HEK293 (cell line): ENCODE results near the gene PARG.

Experiments
- CTCF ChIA-PET: fragments of 350-600 bp; formaldehyde crosslinking; extraction: SDS; loops from one replicate; lab custom pipeline; 2021; ENCODE audit warnings: antibody characterized with exemption; lab: Yijun Ruan, JAX
- POLR2A ChIA-PET: fragments of 300-600 bp; formaldehyde crosslinking; extraction: SDS; loops from one replicate; lab custom pipeline; 2020; ENCODE audit warnings: antibody characterized with exemption, inconsistent platforms; lab: Yijun Ruan, JAX
- H3K27ac ChIP-seq: fragments of 200-500 bp; sonication (Bioruptor generic); 2 replicates; pipeline ENCODE4 v1.5.1; 2014; ENCODE audit warnings: low read depth, low read length, control low read depth, inconsistent platforms; ENCODE audit errors: extremely low read depth
- H3K36me3 ChIP-seq, 2 experiments: fragments of 200-500 bp in 1 of 2; sonication (Bioruptor generic) in 1 of 2; 1 replicate in 1 of 2; 2 replicates in 1 of 2; pipeline ENCODE4 v1.5.1; 2014 to 2017; ENCODE audit warnings: inconsistent platforms in 2 of 2, low read length in 2 of 2; ENCODE audit not compliant: control insufficient read depth in 2 of 2, insufficient read depth in 1 of 2
- H3K4me1 ChIP-seq: fragments of 200-500 bp; sonication (Bioruptor generic); 2 replicates; pipeline ENCODE4 v1.5.1; 2014; ENCODE audit warnings: mild to moderate bottlenecking, low read length, inconsistent platforms; ENCODE audit not compliant: control insufficient read depth, insufficient read depth
- H3K4me3 ChIP-seq: 2 replicates; pipeline ENCODE4 v1.5.1; 2011; ENCODE audit warnings: low read depth, mild to moderate bottlenecking, control low read depth, low read length, moderate library complexity
- H3K9me3 ChIP-seq: fragments of 200-500 bp; sonication (Bioruptor generic); 2 replicates; pipeline ENCODE4 v1.5.1; 2014; ENCODE audit warnings: low read depth, low read length, inconsistent platforms; ENCODE audit not compliant: control insufficient read depth, insufficient read depth
- GLI2 ChIP-seq: fragments of 450-650 bp; formaldehyde crosslinking; IDR thresholded peaks from 2 replicates; pipeline ENCODE4; 2017; ENCODE audit warnings: missing biosample characterization, missing genetic modification characterization, low read depth, borderline replicate concordance
- HOXA7 ChIP-seq: sonication (generic); formaldehyde crosslinking; IDR thresholded peaks from 2 replicates; pipeline ENCODE4 v1.8.1; 2022; ENCODE audit warnings: missing genetic modification reagents, borderline replicate concordance
- PRDM1 ChIP-seq: fragments of 450-650 bp; formaldehyde crosslinking; IDR thresholded peaks from 2 replicates; pipeline ENCODE4; 2016; ENCODE audit warnings: missing biosample characterization, missing genetic modification characterization
- SP3 ChIP-seq: fragments of 450-650 bp; formaldehyde crosslinking; IDR thresholded peaks from 2 replicates; pipeline ENCODE4 v1.5.1; 2016; ENCODE audit warnings: missing biosample characterization, missing genetic modification characterization
- ZFP3 ChIP-seq: fragments of 450-650 bp; formaldehyde crosslinking; IDR thresholded peaks from 2 replicates; pipeline ENCODE4 v1.5.1; 2016; ENCODE audit warnings: low read depth, missing biosample characterization, missing genetic modification characterization
- ZNF132 ChIP-seq: fragments of 450-650 bp; formaldehyde crosslinking; IDR thresholded peaks from 2 replicates; pipeline ENCODE4 v1.5.1; 2017; ENCODE audit warnings: missing biosample characterization, missing genetic modification characterization, borderline replicate concordance
- ZNF23 ChIP-seq: fragments of 450-650 bp; formaldehyde crosslinking; IDR thresholded peaks from 2 replicates; pipeline ENCODE4 v1.5.1; 2016; ENCODE audit warnings: missing biosample characterization, missing genetic modification characterization, borderline replicate concordance
- ZNF274 ChIP-seq, 2 experiments: fragments of 200-500 bp in 1 of 2; fragments of 450-650 bp in 1 of 2; sonication (Bioruptor generic) in 1 of 2; formaldehyde crosslinking in 1 of 2; IDR thresholded peaks; 2 replicates each; pipeline versions ENCODE4 v1.5.1 to v1.6.1; 2014 to 2016; ENCODE audit warnings: borderline replicate concordance in 1 of 2, inconsistent platforms in 1 of 2, low read length in 1 of 2, missing biosample characterization in 1 of 2, missing genetic modification characterization in 1 of 2
- ZNF292 ChIP-seq: fragments of 450-650 bp; formaldehyde crosslinking; IDR thresholded peaks from 2 replicates; pipeline ENCODE4 v1.5.1; 2016; ENCODE audit warnings: low read depth, missing biosample characterization, missing genetic modification characterization, borderline replicate concordance
- ZNF311 ChIP-seq: fragments of 450-650 bp; formaldehyde crosslinking; IDR thresholded peaks from 2 replicates; pipeline ENCODE4 v1.5.1; 2017; ENCODE audit warnings: missing biosample characterization, missing genetic modification characterization, borderline replicate concordance
- ZNF341 ChIP-seq: fragments of 450-650 bp; formaldehyde crosslinking; IDR thresholded peaks from 2 replicates; pipeline ENCODE4; 2016; ENCODE audit warnings: low read depth, missing biosample characterization, missing genetic modification characterization
- ZNF362 ChIP-seq: fragments of 450-650 bp; formaldehyde crosslinking; IDR thresholded peaks from 2 replicates; pipeline ENCODE4 v1.5.1; 2016; ENCODE audit warnings: missing biosample characterization, missing genetic modification characterization
- ZNF629 ChIP-seq: fragments of 450-650 bp; formaldehyde crosslinking; IDR thresholded peaks from 2 replicates; pipeline ENCODE4 v1.5.1; 2017; ENCODE audit warnings: missing biosample characterization, missing genetic modification characterization
- ZNF664 ChIP-seq: fragments of 450-650 bp; formaldehyde crosslinking; IDR thresholded peaks from 2 replicates; pipeline ENCODE4 v1.5.1; 2016; ENCODE audit warnings: missing biosample characterization, missing genetic modification characterization
- ZNF692 ChIP-seq: fragments of 450-650 bp; formaldehyde crosslinking; IDR thresholded peaks from 2 replicates; pipeline ENCODE4 v1.5.1; 2016; ENCODE audit warnings: missing biosample characterization, missing genetic modification characterization
- TF ChIP-seq, protein P1 (sequence below): fragments of 450-650 bp; formaldehyde crosslinking; IDR thresholded peaks from 2 replicates; pipeline ENCODE4 v1.5.1; 2016; ENCODE audit warnings: missing biosample characterization, missing genetic modification characterization
- TF ChIP-seq, protein P2 (sequence below): fragments of 450-650 bp; formaldehyde crosslinking; IDR thresholded peaks from 2 replicates; pipeline ENCODE4 v1.5.1; 2016; ENCODE audit warnings: missing biosample characterization, missing genetic modification characterization
- TF ChIP-seq, protein P3 (sequence below): fragments of 450-650 bp; formaldehyde crosslinking; IDR thresholded peaks from 2 replicates; pipeline ENCODE4 v1.5.1; 2016; ENCODE audit warnings: missing biosample characterization, missing genetic modification characterization
- TF ChIP-seq, protein P4 (sequence below): fragments of 450-650 bp; formaldehyde crosslinking; IDR thresholded peaks from 2 replicates; pipeline ENCODE4 v1.5.1; 2016; ENCODE audit warnings: missing biosample characterization, missing genetic modification characterization, low read depth

PARG gene

GRCh38 chr10:49833168-49833567 is 108.7 kb downstream of the PARG start:
- peaks cover 11 to 29% of the 10 kb centered on the region in 2 experiments for H3K36me3 ChIP-seq
- TF ChIP-seq GLI2 (tag by site-specific recombination): no peak
- TF ChIP-seq ZFP3 (tag by site-specific recombination): no peak
- no peak for TF ChIP-seq ZNF292 (tag by site-specific recombination)
- TF ChIP-seq, protein P1, sequence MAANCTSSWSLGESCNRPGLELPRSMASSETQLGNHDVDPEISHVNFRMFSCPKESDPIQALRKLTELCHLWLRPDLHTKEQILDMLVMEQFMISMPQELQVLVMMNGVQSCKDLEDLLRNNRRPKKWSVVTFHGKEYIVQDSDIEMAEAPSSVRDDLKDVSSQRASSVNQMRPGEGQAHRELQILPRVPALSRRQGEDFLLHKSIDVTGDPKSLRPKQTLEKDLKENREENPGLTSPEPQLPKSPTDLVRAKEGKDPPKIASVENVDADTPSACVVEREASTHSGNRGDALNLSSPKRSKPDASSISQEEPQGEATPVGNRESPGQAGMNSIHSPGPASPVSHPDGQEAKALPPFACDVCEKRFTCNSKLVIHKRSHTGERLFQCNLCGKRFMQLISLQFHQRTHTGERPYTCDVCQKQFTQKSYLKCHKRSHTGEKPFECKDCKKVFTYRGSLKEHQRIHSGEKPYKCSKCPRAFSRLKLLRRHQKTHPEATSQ (tag by site-specific recombination): no peak
- TF ChIP-seq ZNF311 (tag by site-specific recombination): no peak
- TF ChIP-seq, protein P2, sequence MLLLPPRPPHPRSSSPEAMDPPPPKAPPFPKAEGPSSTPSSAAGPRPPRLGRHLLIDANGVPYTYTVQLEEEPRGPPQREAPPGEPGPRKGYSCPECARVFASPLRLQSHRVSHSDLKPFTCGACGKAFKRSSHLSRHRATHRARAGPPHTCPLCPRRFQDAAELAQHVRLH (tag by site-specific recombination): no peak
- TF ChIP-seq PRDM1 (tag by site-specific recombination): no peak
- no peak for TF ChIP-seq ZNF274 (IDR thresholded peaks at IDR 0.05; ENCODE audit: low read length)
- TF ChIP-seq ZNF274 (tag by site-specific recombination; IDR thresholded peaks at IDR 0.05; ENCODE audit: borderline replicate concordance): no peak
- no peak for TF ChIP-seq ZNF664 (tag by site-specific recombination)
- TF ChIP-seq ZNF629 (tag by site-specific recombination): no peak
- no peak for TF ChIP-seq ZNF23
- no peak for TF ChIP-seq ZNF362
- TF ChIP-seq SP3 (tag by site-specific recombination): no peak
- TF ChIP-seq HOXA7 (CRISPR knock-in tag): no peak
- TF ChIP-seq, protein P3, sequence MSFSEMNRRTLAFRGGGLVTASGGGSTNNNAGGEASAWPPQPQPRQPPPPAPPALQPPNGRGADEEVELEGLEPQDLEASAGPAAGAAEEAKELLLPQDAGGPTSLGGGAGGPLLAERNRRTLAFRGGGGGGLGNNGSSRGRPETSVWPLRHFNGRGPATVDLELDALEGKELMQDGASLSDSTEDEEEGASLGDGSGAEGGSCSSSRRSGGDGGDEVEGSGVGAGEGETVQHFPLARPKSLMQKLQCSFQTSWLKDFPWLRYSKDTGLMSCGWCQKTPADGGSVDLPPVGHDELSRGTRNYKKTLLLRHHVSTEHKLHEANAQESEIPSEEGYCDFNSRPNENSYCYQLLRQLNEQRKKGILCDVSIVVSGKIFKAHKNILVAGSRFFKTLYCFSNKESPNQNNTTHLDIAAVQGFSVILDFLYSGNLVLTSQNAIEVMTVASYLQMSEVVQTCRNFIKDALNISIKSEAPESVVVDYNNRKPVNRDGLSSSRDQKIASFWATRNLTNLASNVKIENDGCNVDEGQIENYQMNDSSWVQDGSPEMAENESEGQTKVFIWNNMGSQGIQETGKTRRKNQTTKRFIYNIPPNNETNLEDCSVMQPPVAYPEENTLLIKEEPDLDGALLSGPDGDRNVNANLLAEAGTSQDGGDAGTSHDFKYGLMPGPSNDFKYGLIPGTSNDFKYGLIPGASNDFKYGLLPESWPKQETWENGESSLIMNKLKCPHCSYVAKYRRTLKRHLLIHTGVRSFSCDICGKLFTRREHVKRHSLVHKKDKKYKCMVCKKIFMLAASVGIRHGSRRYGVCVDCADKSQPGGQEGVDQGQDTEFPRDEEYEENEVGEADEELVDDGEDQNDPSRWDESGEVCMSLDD: no peak
- no peak for TF ChIP-seq ZNF341 (tag by site-specific recombination)
- TF ChIP-seq ZNF692 (tag by site-specific recombination): no peak
- TF ChIP-seq ZNF132: no peak
- TF ChIP-seq, protein P4, sequence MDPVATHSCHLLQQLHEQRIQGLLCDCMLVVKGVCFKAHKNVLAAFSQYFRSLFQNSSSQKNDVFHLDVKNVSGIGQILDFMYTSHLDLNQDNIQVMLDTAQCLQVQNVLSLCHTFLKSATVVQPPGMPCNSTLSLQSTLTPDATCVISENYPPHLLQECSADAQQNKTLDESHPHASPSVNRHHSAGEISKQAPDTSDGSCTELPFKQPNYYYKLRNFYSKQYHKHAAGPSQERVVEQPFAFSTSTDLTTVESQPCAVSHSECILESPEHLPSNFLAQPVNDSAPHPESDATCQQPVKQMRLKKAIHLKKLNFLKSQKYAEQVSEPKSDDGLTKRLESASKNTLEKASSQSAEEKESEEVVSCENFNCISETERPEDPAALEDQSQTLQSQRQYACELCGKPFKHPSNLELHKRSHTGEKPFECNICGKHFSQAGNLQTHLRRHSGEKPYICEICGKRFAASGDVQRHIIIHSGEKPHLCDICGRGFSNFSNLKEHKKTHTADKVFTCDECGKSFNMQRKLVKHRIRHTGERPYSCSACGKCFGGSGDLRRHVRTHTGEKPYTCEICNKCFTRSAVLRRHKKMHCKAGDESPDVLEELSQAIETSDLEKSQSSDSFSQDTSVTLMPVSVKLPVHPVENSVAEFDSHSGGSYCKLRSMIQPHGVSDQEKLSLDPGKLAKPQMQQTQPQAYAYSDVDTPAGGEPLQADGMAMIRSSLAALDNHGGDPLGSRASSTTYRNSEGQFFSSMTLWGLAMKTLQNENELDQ: no peak
- ChIA-PET CTCF (no interaction called here), POLR2A (no interaction called here)
- H3K4me3 ChIP-seq: no peak overlapping the region
- H3K4me1 ChIP-seq: no peaks in the 10 kb centered on the region
- no peaks in the 10 kb centered on the region for H3K9me3 ChIP-seq
- no peak overlapping the region for H3K27ac ChIP-seq
